Endothelial cell of umbilical vein (primary cell): ENCODE results near the gene APRT.

Experiments used
- CTCF ChIP-seq, 2 donors: IDR thresholded peaks; 1 replicate in 1 of 2; 2 replicates in 1 of 2; pipeline ENCODE4 v1.5.1; 2011; ENCODE audit warnings: low read length in 2 of 2, mild to moderate bottlenecking in 2 of 2, moderate library complexity in 2 of 2, control low read depth in 1 of 2, inconsistent platforms in 1 of 2, low read depth in 1 of 2; ENCODE audit not compliant: insufficient read depth in 1 of 2; ENCODE audit errors: extremely low read depth in 1 of 2
- EZH2 ChIP-seq: IDR thresholded peaks from 2 replicates; pipeline ENCODE4 v1.6.1; 2012; ENCODE audit warnings: borderline replicate concordance, low read depth, mild to moderate bottlenecking, moderate library complexity, low read length, inconsistent platforms; ENCODE audit not compliant: severe bottlenecking
- MAX ChIP-seq: IDR thresholded peaks from 2 replicates; pipeline ENCODE4 v1.6.1; 2011; ENCODE audit not compliant: insufficient read depth, insufficient read length
- POLR2A ChIP-seq: IDR thresholded peaks from 2 replicates; pipeline ENCODE4 v1.6.1; 2012; ENCODE audit warnings: low read depth, mild to moderate bottlenecking, control low read depth, low read length
- POLR2AphosphoS5 ChIP-seq: IDR thresholded peaks from 2 replicates; pipeline ENCODE4 v1.6.1; 2012; ENCODE audit warnings: low read depth, mild to moderate bottlenecking, control low read depth, low read length, moderate library complexity; ENCODE audit not compliant: insufficient read depth

- TF ChIP-seq POLR2A: no peak
- no peak for TF ChIP-seq CTCF (IDR thresholded peaks at IDR 0.05; ENCODE audit: extremely low read depth in 1 of 2, insufficient read depth in 1 of 2, low read depth in 1 of 2, low read length in 2 of 2)
- no peak for TF ChIP-seq MAX
- no peak for TF ChIP-seq EZH2
- no peak for TF ChIP-seq POLR2AphosphoS5
Observed at GRCh38 chr16:88844419-88845036, 32.8 kb upstream of the APRT start.
